ENCODE results near the gene NBEA.

NBEA gene

GRCh38 chr13:35530581-35530980 is 588.5 kb downstream of the NBEA start:
- no peaks in the 10 kb centered on the region for H3K36me3 ChIP-seq (ENCODE audit: insufficient read depth, low read length)
- H3K9me3 ChIP-seq (ENCODE audit: low read length): no peaks in the 10 kb centered on the region
- no peaks in the 10 kb centered on the region for H3K27me3 ChIP-seq (ENCODE audit: control insufficient read depth in 1 of 2, insufficient read depth in 2 of 2, low read length in 2 of 2)
- no peak overlapping the region for H3K4me3 ChIP-seq (ENCODE audit: low read depth in 1 of 2, low read length in 2 of 2)
- H3K9ac ChIP-seq (ENCODE audit: low read length): no peak overlapping the region
- no peak overlapping the region for H3K27ac ChIP-seq (ENCODE audit: low read depth, low read length)
- no peaks in the 10 kb centered on the region for H3K4me1 ChIP-seq (ENCODE audit: insufficient read depth, low read length)

- Histone ChIP-seq H3K27ac (ENCODE audit: low read depth, low read length) (no peak overlapping the region), H3K9me3 (ENCODE audit: low read length) (no peaks in the 10 kb centered on the region), H3K9ac (ENCODE audit: low read length) (no peak overlapping the region), H3K27me3 (ENCODE audit: control insufficient read depth in 1 of 2, insufficient read depth in 2 of 2, low read length in 2 of 2) (no peaks in the 10 kb centered on the region), H3K4me3 (ENCODE audit: low read depth in 1 of 2, low read length in 2 of 2) (no peak overlapping the region), H3K4me1 (ENCODE audit: insufficient read depth, low read length) (no peaks in the 10 kb centered on the region), H3K36me3 (ENCODE audit: insufficient read depth, low read length) (no peaks in the 10 kb centered on the region)
Measured at GRCh38 chr13:35531526-35531925, 589.5 kb downstream of the NBEA start.

GRCh38 chr13:35534343-35534742 is 592.3 kb downstream of the NBEA start:
- Histone ChIP-seq H3K4me1 (ENCODE audit: insufficient read depth, low read length) (no peaks in the 10 kb centered on the region), H3K4me3 (ENCODE audit: low read depth in 1 of 2, low read length in 2 of 2) (no peak overlapping the region), H3K36me3 (ENCODE audit: insufficient read depth, low read length) (no peaks in the 10 kb centered on the region), H3K9me3 (ENCODE audit: low read length) (no peaks in the 10 kb centered on the region), H3K27me3 (ENCODE audit: control insufficient read depth in 1 of 2, insufficient read depth in 2 of 2, low read length in 2 of 2) (no peaks in the 10 kb centered on the region), H3K9ac (ENCODE audit: low read length) (no peak overlapping the region), H3K27ac (ENCODE audit: low read depth, low read length) (no peak overlapping the region)

DNA sequence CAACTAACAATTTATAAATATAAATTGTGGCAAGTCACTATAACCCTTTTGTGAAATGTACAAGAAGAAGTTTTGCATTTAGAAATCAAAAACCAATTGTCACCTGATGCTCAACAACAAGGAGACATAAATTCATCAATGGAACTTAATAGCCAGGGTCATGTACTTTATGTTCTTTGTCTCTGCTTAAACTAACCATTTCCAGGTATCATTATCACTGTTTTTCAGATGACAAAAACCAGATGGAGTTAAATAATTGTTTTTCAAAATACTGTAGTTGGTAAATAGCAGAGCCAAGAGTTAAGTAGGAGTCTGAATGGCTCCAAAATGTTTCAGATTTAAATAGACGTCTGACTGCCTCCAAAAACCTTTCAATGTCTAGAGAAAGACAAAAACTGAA is 606.7 kb downstream of the NBEA start:
- H3K9ac ChIP-seq (ENCODE audit: low read length): no peak overlapping the region
- H3K27ac ChIP-seq (ENCODE audit: low read depth, low read length): no peak overlapping the region
- H3K36me3 ChIP-seq (ENCODE audit: insufficient read depth, low read length): no peaks in the 10 kb centered on the region
- H3K27me3 ChIP-seq (ENCODE audit: control insufficient read depth in 1 of 2, insufficient read depth in 2 of 2, low read length in 2 of 2): no peaks in the 10 kb centered on the region
- H3K9me3 ChIP-seq (ENCODE audit: low read length): no peaks in the 10 kb centered on the region
- no peak overlapping the region for H3K4me3 ChIP-seq (ENCODE audit: low read depth in 1 of 2, low read length in 2 of 2)
- H3K4me1 ChIP-seq (ENCODE audit: insufficient read depth, low read length): no peaks in the 10 kb centered on the region

- Histone ChIP-seq H3K4me3 (ENCODE audit: low read depth in 1 of 2, low read length in 2 of 2) (no peak overlapping the region), H3K9me3 (ENCODE audit: low read length) (no peaks in the 10 kb centered on the region), H3K27ac (ENCODE audit: low read depth, low read length) (no peak overlapping the region), H3K9ac (ENCODE audit: low read length) (no peak overlapping the region), H3K4me1 (ENCODE audit: insufficient read depth, low read length) (no peaks in the 10 kb centered on the region), H3K36me3 (ENCODE audit: insufficient read depth, low read length) (no peaks in the 10 kb centered on the region), H3K27me3 (ENCODE audit: control insufficient read depth in 1 of 2, insufficient read depth in 2 of 2, low read length in 2 of 2) (no peaks in the 10 kb centered on the region)
Measured at GRCh38 chr13:35549481-35549880, 607.4 kb downstream of the NBEA start.

DNA sequence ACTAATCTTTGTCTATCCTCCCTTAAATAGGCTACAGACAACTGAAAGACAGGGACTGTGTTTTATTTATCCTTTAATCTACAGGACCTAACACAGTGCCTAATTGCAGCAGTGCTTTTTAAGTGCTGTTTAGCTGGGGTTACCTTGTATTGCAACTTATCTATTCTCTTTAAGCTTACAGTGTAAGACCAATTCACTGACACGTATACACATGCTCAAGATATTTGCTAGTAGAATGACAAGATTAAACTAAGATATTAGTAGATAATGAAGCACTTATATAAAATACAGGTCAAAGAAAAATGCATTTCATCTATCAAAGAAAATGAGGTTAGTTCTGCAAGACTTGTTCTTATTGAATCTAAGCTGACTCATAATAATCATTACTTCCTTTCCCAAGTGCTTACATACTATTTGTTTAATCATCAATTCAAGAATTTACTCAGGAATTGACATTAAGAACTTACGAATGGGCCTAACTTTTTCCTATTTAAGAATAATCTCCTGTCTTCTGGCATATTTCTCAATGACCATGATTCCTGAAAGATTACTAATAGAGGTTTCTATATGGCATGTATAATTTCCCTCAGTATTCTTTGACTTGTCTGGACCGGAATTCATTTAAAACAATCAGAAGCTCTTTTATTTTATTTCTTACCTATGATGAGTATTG is 610.2 kb downstream of the NBEA start:
- H3K9ac ChIP-seq (ENCODE audit: low read length): no peak overlapping the region
- no peaks in the 10 kb centered on the region for H3K4me1 ChIP-seq (ENCODE audit: insufficient read depth, low read length)
- H3K27me3 ChIP-seq (ENCODE audit: control insufficient read depth in 1 of 2, insufficient read depth in 2 of 2, low read length in 2 of 2): no peaks in the 10 kb centered on the region
- no peaks in the 10 kb centered on the region for H3K9me3 ChIP-seq (ENCODE audit: low read length)
- H3K36me3 ChIP-seq (ENCODE audit: insufficient read depth, low read length): no peaks in the 10 kb centered on the region
- no peak overlapping the region for H3K4me3 ChIP-seq (ENCODE audit: low read depth in 1 of 2, low read length in 2 of 2)
- H3K27ac ChIP-seq (ENCODE audit: low read depth, low read length): no peak overlapping the region

- Histone ChIP-seq H3K36me3 (ENCODE audit: insufficient read depth, low read length) (no peaks in the 10 kb centered on the region), H3K27ac (ENCODE audit: low read depth, low read length) (no peak overlapping the region), H3K4me1 (ENCODE audit: insufficient read depth, low read length) (no peaks in the 10 kb centered on the region), H3K9ac (ENCODE audit: low read length) (no peak overlapping the region), H3K27me3 (ENCODE audit: control insufficient read depth in 1 of 2, insufficient read depth in 2 of 2, low read length in 2 of 2) (no peaks in the 10 kb centered on the region), H3K9me3 (ENCODE audit: low read length) (no peaks in the 10 kb centered on the region), H3K4me3 (ENCODE audit: low read depth in 1 of 2, low read length in 2 of 2) (no peak overlapping the region)
Measured at GRCh38 chr13:35554972-35555623, 613.0 kb downstream of the NBEA start.

DNA sequence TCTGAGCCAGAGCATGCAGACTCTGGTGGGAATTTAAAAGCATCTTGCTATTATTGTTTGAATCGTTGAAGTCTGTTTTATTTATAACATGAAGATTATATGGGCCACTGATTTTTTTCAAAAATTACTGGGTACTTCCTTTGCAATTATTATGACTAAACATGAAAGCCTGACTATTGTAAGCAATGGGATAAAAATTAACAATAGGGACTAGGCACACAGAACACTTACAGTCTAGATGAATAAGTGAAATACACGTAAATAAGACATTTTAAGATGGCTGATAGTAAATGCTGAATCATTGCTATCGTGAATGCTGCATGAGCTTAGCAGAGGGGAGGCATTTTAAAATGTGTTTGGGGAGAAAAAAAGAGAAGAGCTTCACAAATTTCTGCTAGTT is 615.4 kb downstream of the NBEA start:
- Histone ChIP-seq H3K4me3 (ENCODE audit: low read depth in 1 of 2, low read length in 2 of 2) (no peak overlapping the region), H3K9me3 (ENCODE audit: low read length) (no peaks in the 10 kb centered on the region), H3K9ac (ENCODE audit: low read length) (no peak overlapping the region), H3K36me3 (ENCODE audit: insufficient read depth, low read length) (no peaks in the 10 kb centered on the region), H3K27me3 (ENCODE audit: control insufficient read depth in 1 of 2, insufficient read depth in 2 of 2, low read length in 2 of 2) (no peaks in the 10 kb centered on the region), H3K4me1 (ENCODE audit: insufficient read depth, low read length) (no peaks in the 10 kb centered on the region), H3K27ac (ENCODE audit: low read depth, low read length) (no peak overlapping the region)

- no peaks in the 10 kb centered on the region for H3K4me1 ChIP-seq (ENCODE audit: insufficient read depth, low read length)
- no peaks in the 10 kb centered on the region for H3K27me3 ChIP-seq (ENCODE audit: control insufficient read depth in 1 of 2, insufficient read depth in 2 of 2, low read length in 2 of 2)
- H3K9me3 ChIP-seq (ENCODE audit: low read length): no peaks in the 10 kb centered on the region
- no peak overlapping the region for H3K27ac ChIP-seq (ENCODE audit: low read depth, low read length)
- H3K4me3 ChIP-seq (ENCODE audit: low read depth in 1 of 2, low read length in 2 of 2): no peak overlapping the region
- H3K9ac ChIP-seq (ENCODE audit: low read length): no peak overlapping the region
- H3K36me3 ChIP-seq (ENCODE audit: insufficient read depth, low read length): no peaks in the 10 kb centered on the region
Measured at GRCh38 chr13:35561540-35561939, 619.5 kb downstream of the NBEA start.

- Histone ChIP-seq H3K36me3 (ENCODE audit: insufficient read depth, low read length) (no peaks in the 10 kb centered on the region), H3K9ac (ENCODE audit: low read length) (no peak overlapping the region), H3K27ac (ENCODE audit: low read depth, low read length) (no peak overlapping the region), H3K4me3 (ENCODE audit: low read depth in 1 of 2, low read length in 2 of 2) (no peak overlapping the region), H3K4me1 (ENCODE audit: insufficient read depth, low read length) (no peaks in the 10 kb centered on the region), H3K27me3 (ENCODE audit: control insufficient read depth in 1 of 2, insufficient read depth in 2 of 2, low read length in 2 of 2) (no peaks in the 10 kb centered on the region), H3K9me3 (ENCODE audit: low read length) (no peaks in the 10 kb centered on the region)
Measured at GRCh38 chr13:35565273-35565672, 623.2 kb downstream of the NBEA start.

- Histone ChIP-seq H3K4me1 (ENCODE audit: insufficient read depth, low read length) (no peaks in the 10 kb centered on the region), H3K36me3 (ENCODE audit: insufficient read depth, low read length) (no peaks in the 10 kb centered on the region), H3K27ac (ENCODE audit: low read depth, low read length) (no peak overlapping the region), H3K9ac (ENCODE audit: low read length) (no peak overlapping the region), H3K9me3 (ENCODE audit: low read length) (no peaks in the 10 kb centered on the region), H3K4me3 (ENCODE audit: low read depth in 1 of 2, low read length in 2 of 2) (no peak overlapping the region), H3K27me3 (ENCODE audit: control insufficient read depth in 1 of 2, insufficient read depth in 2 of 2, low read length in 2 of 2) (no peaks in the 10 kb centered on the region)
Measured at GRCh38 chr13:35566340-35566739, 624.3 kb downstream of the NBEA start.

GRCh38 chr13:35567406-35567980 is 625.4 kb downstream of the NBEA start:
- no peak overlapping the region for H3K27ac ChIP-seq (ENCODE audit: low read depth, low read length)
- no peak overlapping the region for H3K9ac ChIP-seq (ENCODE audit: low read length)
- no peaks in the 10 kb centered on the region for H3K36me3 ChIP-seq (ENCODE audit: insufficient read depth, low read length)
- no peak overlapping the region for H3K4me3 ChIP-seq (ENCODE audit: low read depth in 1 of 2, low read length in 2 of 2)
- H3K4me1 ChIP-seq (ENCODE audit: insufficient read depth, low read length): no peaks in the 10 kb centered on the region
- no peaks in the 10 kb centered on the region for H3K27me3 ChIP-seq (ENCODE audit: control insufficient read depth in 1 of 2, insufficient read depth in 2 of 2, low read length in 2 of 2)
- H3K9me3 ChIP-seq (ENCODE audit: low read length): no peaks in the 10 kb centered on the region

Data from muscle layer of colon (tissue), 2 donors.